ENCODE data around the gene ATL2. TPM values are rescaled to one million over a fixed set of nuclear protein-coding genes. Genes with fewer than 3 reads are reported as not detected.

ATL2 gene
- total RNA-seq, 4 donors from 2014 or later = 51.5 to 75.8 (median 65.2) TPM

DNA sequence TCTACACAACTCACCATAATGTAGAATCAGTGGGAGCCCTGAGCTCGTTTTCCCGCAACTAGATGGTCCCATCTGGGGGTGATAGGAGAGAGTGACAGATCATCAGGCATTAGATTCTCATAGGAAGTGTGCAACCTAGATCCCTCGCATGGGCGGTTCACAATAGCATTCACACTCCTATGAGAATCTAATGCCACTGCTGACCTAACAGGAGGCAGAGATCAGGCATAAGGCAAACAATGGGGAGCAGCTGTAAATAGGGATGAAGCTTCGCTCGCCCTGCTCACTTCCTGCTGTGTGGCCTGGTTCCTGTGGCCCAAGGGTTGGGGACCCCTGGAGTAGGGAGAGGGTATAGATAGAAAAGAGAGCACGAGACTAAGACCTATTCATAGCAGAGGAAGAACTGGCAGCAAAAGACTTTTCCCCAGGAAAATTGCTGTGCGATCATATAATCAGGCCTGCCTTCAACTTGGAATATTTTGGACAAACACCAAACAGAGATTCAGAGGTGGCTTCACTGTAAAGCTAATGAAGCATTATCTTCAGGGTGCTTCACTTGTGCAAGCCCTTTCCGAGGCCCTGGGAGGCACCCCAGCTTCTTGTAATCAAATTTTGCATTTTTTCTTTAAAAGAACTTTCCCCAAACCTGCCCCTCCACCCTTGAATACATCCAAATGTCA, 29.0 kb upstream of the ATL2 start:
- TF ChIP-seq, protein P1, sequence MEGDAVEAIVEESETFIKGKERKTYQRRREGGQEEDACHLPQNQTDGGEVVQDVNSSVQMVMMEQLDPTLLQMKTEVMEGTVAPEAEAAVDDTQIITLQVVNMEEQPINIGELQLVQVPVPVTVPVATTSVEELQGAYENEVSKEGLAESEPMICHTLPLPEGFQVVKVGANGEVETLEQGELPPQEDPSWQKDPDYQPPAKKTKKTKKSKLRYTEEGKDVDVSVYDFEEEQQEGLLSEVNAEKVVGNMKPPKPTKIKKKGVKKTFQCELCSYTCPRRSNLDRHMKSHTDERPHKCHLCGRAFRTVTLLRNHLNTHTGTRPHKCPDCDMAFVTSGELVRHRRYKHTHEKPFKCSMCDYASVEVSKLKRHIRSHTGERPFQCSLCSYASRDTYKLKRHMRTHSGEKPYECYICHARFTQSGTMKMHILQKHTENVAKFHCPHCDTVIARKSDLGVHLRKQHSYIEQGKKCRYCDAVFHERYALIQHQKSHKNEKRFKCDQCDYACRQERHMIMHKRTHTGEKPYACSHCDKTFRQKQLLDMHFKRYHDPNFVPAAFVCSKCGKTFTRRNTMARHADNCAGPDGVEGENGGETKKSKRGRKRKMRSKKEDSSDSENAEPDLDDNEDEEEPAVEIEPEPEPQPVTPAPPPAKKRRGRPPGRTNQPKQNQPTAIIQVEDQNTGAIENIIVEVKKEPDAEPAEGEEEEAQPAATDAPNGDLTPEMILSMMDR (IDR thresholded peaks at IDR 0.05; ENCODE audit: low read depth) = no peak

DNA sequence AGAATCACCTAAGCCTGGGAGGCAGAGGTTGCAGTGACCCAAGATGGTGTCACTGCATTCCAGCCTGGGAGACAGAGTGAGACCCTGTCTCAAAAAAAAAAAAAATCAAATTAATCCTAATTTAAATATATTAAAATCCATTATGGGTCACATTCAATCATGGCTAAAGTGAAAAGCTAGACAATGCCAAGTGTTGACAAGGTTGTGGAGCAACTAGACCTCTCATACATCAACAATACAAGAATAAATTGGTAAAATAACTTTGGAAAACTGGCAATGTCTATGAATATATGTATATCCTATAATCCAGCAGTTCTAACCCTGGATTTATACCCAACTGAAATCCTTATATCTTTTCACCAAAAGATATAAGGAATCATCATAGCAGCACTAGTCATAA, 23.4 kb upstream of the ATL2 start:
- TF ChIP-seq, protein P1 (IDR thresholded peaks at IDR 0.05; ENCODE audit: low read depth) = no peak

DNA sequence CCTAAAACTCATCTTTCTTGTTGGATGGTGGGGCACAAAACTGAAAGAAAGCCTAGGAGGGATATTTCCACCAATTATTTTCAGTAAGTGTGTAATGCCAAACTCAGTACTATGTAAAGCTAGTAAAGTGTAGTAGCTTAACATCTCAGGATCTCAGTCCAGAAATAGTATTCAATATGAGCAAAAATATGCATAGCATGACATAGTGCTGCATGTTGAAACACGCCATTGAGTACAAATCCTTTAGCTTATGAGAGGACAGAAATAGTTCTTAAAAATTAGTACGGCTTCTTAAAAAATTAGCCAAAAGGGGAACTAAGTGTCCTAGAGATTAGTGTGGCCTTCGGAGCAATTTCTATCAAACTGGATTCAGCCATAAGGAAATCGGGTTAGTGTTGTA, 21.7 kb upstream of the ATL2 start:
- TF ChIP-seq, protein P1 (IDR thresholded peaks at IDR 0.05; ENCODE audit: low read depth) = no peak

DNA sequence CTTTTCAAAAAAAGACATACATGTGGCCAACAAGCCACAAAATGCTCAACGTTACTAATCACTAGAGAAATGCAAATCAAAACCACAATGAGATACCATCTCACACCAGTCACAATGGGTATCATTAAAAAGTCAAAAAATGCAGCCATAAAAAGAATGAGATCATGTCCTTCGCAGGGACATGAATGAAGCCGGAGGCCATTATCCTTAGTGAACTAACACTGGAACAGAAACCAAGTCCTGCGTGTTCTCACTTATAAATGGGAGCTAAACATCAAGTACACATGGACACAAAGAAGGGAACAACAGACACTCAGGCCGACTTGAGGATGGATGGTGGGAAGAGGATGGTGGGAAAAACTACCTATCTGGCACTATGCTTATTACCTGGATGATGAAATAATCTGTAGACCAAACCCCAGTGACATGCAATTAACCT, 17.8 kb upstream of the ATL2 start:
- TF ChIP-seq, protein P1 (IDR thresholded peaks at IDR 0.05; ENCODE audit: low read depth) = no peak

DNA sequence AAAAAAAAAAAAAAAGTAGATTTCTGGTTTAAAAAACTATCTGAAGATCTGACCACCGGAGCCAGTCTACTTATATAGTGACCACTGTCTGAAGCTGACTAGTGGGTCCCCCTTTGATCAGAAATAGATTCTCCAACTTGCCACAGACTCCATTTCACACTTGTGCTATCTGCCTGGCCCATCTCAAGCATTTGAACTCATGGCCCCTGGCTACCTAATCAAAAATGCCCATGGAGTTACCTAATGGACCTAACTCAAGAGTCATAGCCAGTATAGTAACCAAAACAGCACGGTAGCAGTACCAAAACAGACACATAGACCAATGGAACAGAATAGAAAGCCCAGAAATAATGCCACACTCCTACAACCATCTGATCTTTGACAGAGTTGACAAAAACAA, 17.0 kb upstream of the ATL2 start:
- TF ChIP-seq, protein P1 (IDR thresholded peaks at IDR 0.05; ENCODE audit: low read depth) = no peak

DNA sequence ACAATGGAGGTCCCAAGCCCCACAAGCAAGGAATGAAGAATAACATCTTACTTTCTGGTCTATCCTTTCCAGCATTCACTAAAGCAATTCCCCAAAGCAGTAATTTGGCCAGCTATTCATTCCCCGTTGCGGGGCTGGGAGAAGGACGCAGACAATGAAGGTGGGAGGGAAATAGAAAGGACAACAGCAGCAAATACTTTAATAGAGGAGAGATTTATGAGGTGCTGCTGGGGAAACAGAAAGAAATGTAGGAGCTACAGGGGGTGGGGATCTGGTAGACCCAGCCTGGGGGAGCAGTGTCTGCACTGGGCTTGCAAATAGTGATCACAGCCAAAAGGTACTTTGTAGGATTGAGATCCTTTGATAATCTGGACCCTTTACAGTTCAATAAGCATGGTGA, 13.9 kb upstream of the ATL2 start:
- TF ChIP-seq, protein P1 (IDR thresholded peaks at IDR 0.05; ENCODE audit: low read depth) = no peak

DNA sequence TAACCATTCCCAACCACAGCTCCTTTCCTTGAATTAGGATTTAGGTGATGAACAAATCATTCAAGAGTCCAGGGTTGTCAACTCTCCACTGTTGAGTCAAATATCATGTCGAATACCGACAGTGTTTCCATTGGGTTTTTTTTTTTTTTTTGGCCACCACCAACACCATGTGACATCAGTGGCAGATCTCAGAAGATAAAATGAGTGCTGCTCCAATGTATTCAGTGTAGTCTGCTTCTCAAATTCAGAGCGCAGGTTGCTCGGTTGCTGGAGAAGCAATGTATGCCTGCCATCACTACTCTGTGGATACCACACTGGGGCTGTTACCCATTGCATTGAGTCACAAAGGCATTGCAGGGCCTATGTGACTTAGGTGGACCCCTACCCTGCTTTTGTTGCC, 10.8 kb upstream of the ATL2 start:
- TF ChIP-seq, protein P1 (IDR thresholded peaks at IDR 0.05; ENCODE audit: low read depth) = no peak

Measured in subcutaneous adipose tissue (tissue), 4 donors.